PFSK-1 (cell line): ENCODE results near the gene SPOCD1.

Experiments
- FOXP2 ChIP-seq: optimal IDR thresholded peaks from 2 replicates; pipeline ENCODE3; 2011; ENCODE audit warnings: borderline replicate concordance, control low read depth, inconsistent platforms; ENCODE audit not compliant: insufficient read depth; ENCODE audit errors: extremely low read length, extremely low read depth
- POLR2AphosphoS5 ChIP-seq: IDR thresholded peaks from 2 replicates; pipeline ENCODE4 v1.6.1; 2012; ENCODE audit warnings: low read depth, mild to moderate bottlenecking, control low read depth, low read length, moderate library complexity
- SIN3A ChIP-seq: IDR thresholded peaks from 2 replicates; pipeline ENCODE4 v1.6.1; 2012; ENCODE audit warnings: mild to moderate bottlenecking, low read length, moderate library complexity, borderline replicate concordance; ENCODE audit not compliant: insufficient read depth
- TAF1 ChIP-seq: IDR thresholded peaks from 2 replicates; pipeline ENCODE4 v1.6.1; 2012; ENCODE audit warnings: low read length, control low read depth, borderline replicate concordance; ENCODE audit not compliant: insufficient read depth
- TF ChIP-seq, protein P1 (sequence below), 2 experiments: IDR thresholded peaks; 2 replicates each; pipeline versions ENCODE4 v1.6.1 to v1.8.0; 2011 to 2012; ENCODE audit warnings: low read depth in 2 of 2, low read length in 2 of 2, control low read depth in 1 of 2, inconsistent platforms in 1 of 2, mild to moderate bottlenecking in 1 of 2, moderate library complexity in 1 of 2; ENCODE audit not compliant: insufficient read depth in 1 of 2

SPOCD1 gene

DNA sequence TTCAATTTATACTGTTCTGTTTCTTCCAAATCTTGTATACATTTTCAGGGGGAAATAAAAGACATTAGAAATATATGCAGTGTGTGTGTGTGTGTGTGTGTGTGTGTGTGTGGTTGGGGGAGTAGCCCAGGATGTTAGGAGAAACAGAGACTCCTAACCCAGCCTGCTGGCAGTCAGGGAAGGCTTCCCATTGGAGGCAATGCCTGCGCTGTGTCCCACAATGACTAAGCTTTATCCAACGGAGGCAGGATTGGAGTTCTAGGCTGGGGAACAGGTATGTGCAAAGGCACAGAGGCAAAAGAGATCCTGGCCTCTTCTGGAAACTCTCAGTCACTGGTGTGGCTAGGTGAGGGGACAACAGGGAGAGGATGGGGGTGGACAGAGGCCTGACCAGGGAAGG lies 35.2 kb downstream of the SPOCD1 start:
- TF ChIP-seq FOXP2 = no peak

DNA sequence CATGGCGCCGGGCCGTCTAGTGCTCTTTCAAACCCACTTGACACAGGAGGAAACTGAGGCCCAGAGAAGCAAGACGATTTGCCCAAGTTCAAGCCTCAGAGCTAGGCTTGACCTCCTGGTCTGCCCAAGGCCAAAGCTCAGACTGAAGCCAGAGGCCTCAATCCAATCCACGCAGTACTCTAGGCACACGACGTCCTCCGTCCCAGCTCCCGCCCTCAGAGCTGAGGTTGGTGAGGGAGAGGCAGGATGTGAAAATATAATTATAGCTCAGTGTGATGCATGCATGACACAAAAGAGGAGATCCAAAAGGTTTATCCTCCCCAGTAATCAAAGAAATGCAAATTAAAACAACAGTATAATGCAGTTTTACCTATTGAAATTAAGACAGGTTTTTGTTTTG lies 36.1 kb downstream of the SPOCD1 start:
- TF ChIP-seq FOXP2 (no peak), POLR2AphosphoS5 (no peak), SIN3A (no peak), TAF1 (no peak)
- TF ChIP-seq, protein P1, sequence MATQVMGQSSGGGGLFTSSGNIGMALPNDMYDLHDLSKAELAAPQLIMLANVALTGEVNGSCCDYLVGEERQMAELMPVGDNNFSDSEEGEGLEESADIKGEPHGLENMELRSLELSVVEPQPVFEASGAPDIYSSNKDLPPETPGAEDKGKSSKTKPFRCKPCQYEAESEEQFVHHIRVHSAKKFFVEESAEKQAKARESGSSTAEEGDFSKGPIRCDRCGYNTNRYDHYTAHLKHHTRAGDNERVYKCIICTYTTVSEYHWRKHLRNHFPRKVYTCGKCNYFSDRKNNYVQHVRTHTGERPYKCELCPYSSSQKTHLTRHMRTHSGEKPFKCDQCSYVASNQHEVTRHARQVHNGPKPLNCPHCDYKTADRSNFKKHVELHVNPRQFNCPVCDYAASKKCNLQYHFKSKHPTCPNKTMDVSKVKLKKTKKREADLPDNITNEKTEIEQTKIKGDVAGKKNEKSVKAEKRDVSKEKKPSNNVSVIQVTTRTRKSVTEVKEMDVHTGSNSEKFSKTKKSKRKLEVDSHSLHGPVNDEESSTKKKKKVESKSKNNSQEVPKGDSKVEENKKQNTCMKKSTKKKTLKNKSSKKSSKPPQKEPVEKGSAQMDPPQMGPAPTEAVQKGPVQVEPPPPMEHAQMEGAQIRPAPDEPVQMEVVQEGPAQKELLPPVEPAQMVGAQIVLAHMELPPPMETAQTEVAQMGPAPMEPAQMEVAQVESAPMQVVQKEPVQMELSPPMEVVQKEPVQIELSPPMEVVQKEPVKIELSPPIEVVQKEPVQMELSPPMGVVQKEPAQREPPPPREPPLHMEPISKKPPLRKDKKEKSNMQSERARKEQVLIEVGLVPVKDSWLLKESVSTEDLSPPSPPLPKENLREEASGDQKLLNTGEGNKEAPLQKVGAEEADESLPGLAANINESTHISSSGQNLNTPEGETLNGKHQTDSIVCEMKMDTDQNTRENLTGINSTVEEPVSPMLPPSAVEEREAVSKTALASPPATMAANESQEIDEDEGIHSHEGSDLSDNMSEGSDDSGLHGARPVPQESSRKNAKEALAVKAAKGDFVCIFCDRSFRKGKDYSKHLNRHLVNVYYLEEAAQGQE (IDR thresholded peaks at IDR 0.05; ENCODE audit: insufficient read depth in 1 of 2, low read depth in 2 of 2, low read length in 2 of 2) = no peak

DNA sequence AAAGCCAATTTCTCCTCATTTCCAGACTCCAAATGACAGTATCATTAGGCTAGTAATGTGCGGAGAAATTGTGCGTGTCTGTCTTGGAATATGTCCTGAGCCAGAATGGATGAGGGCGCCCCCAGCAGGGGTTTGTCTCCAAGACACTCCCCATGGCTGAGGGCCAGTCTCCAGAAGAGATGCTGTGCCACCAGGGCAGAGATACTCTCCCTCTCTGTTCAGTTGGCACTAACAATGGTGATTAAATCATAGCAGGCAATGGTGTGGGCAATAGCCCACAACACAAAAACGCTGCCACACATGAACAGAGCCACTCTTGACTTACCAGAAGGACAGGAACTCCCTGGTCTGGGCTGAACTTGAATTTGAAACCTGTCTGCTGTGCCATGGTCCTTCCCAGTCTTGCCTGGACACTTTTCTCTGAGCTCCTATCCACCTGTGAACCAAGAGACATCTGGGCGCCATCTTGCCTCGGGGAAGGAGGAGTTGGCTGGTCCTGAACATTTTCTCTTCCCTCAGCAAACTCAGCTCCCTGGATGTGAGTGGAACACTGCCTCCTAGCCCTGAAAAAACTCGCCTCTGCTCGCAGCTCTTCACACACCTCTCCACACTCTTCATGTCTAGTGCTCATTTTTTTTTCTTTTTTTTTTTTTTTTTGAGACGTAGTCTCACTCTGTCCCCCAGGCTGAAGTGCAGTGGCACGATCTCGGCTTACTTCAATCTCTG lies 36.9 kb downstream of the SPOCD1 start:
- TF ChIP-seq POLR2AphosphoS5 (no peak), SIN3A (no peak), FOXP2 (no peak), TAF1 (no peak)
- TF ChIP-seq, protein P1 (IDR thresholded peaks at IDR 0.05; ENCODE audit: insufficient read depth in 1 of 2, low read depth in 2 of 2, low read length in 2 of 2) = no peak

DNA sequence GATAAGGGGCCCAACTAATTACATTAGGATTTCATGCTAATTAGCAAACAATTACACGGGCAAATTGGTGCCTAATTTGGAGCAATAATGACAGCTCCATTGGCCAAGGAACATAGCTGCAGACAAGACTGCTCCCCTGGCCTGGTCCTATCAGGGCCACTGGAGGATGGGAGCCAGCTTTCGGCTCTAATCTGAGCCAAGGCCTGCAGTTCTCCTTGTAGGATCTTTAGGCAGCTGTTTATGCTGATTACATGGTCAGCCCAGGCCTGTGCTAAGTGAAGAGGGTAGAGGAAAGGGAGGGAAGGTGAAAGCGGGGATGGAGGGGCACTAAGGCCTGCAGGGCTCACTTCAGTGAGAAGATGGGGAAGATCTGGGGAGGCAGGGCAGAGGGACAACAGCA lies 39.3 kb downstream of the SPOCD1 start:
- TF ChIP-seq FOXP2 = no peak
- no peak for TF ChIP-seq SIN3A
- TF ChIP-seq POLR2AphosphoS5 = no peak
- TF ChIP-seq, protein P1 (IDR thresholded peaks at IDR 0.05; ENCODE audit: insufficient read depth in 1 of 2, low read depth in 2 of 2, low read length in 2 of 2) = no peak
- TF ChIP-seq TAF1 = no peak

DNA sequence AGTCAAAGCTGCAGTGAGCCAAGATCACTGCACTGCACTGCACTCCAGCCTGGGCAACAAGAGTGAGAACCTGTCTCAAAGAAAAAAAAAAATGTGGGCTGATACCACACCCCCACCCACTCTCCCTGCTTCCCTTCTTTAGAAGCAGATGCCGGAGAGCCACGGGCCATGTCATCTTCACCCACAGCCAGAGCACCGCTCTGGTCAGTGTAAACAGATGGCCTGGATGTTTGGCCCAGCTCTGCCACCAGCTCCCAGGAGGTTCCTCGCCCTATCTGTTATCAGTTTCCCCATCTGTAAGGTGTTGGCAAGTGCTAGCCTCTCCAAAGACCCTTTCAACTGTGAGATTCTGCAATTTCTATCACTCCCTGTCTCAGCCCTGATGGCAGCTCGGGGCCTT lies 39.8 kb downstream of the SPOCD1 start:
- TF ChIP-seq TAF1 (no peak), SIN3A (no peak), POLR2AphosphoS5 (no peak), FOXP2 (no peak)
- TF ChIP-seq, protein P1 (IDR thresholded peaks at IDR 0.05; ENCODE audit: insufficient read depth in 1 of 2, low read depth in 2 of 2, low read length in 2 of 2) = no peak
